ENCODE results near the gene MYO3B.

DNA sequence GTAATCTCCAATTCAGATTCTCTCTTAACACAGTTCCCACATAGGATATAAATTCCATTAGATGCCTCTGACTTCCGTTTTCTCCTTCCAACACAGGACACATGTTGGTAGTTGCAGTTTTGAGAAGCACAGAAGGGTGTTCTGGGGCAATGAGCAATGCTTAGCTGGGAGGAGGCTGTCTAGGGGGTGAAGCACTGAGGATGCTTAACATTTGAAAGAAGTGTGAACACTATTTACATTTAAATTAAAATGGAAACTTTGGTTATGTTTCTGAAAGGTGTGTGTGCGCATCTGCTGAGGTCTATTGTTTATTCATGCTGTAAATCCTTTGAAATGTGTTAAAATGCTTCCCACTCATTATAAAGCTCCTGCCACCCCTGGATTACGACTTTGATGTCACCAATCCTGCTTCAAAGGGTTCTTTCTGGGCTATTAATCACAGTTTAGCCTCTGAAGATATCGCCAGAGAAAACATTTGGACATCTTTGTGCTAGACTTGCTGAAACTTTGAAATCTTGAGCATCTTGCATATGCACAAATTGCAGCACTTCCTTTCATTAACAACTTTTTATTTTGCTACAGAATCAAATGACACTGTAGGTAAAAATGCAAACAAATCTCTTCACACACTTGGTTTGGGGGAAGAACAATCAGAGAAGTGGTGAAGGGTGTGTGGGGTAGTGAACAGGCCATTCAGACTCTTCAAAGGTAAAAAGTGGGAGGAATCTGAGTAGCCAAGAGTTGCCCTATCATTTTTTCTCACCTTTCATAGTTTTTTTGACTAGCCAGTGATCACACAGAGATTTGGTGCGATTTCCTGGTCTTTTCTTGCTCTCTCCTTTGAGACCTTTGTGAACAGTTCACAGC is 258.4 kb downstream of the MYO3B start:
- no peak for TF ChIP-seq EZH2phosphoT487 (IDR thresholded peaks at IDR 0.05; ENCODE audit: low read depth)
- TF ChIP-seq, protein P1, sequence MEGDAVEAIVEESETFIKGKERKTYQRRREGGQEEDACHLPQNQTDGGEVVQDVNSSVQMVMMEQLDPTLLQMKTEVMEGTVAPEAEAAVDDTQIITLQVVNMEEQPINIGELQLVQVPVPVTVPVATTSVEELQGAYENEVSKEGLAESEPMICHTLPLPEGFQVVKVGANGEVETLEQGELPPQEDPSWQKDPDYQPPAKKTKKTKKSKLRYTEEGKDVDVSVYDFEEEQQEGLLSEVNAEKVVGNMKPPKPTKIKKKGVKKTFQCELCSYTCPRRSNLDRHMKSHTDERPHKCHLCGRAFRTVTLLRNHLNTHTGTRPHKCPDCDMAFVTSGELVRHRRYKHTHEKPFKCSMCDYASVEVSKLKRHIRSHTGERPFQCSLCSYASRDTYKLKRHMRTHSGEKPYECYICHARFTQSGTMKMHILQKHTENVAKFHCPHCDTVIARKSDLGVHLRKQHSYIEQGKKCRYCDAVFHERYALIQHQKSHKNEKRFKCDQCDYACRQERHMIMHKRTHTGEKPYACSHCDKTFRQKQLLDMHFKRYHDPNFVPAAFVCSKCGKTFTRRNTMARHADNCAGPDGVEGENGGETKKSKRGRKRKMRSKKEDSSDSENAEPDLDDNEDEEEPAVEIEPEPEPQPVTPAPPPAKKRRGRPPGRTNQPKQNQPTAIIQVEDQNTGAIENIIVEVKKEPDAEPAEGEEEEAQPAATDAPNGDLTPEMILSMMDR (IDR thresholded peaks at IDR 0.05; ENCODE audit: low read depth, low read length) = no peak
